Mesenchymal stem cell (in vitro differentiated cells and primary cell): Measurements from ENCODE around the gene ACSM2B.
"Not testable (repeated sequence)": the region's sequence is repeated elsewhere in the genome, so short reads cannot be mapped to it uniquely, and the experiment has no call there.

ENCODE experiments used
- DNase-seq: peaks from one replicate; pipeline ENCODE4 v3.0.0-alpha.2; 2013
- H2AFZ ChIP-seq: one replicate; pipeline ENCODE4 v1.6.1; 2013; ENCODE audit warnings: low read depth, mild to moderate bottlenecking, control low read depth, inconsistent platforms, low read length, moderate library complexity
- H2AK5ac ChIP-seq: 2 replicates; pipeline ENCODE4 v1.6.1; 2013; ENCODE audit warnings: low read length, moderate library complexity, mild to moderate bottlenecking, inconsistent platforms; ENCODE audit not compliant: severe bottlenecking
- H2BK120ac ChIP-seq: one replicate; pipeline ENCODE4 v1.6.1; 2013; ENCODE audit warnings: low read depth, mild to moderate bottlenecking, inconsistent platforms, low read length, moderate library complexity
- H2BK12ac ChIP-seq, 2 experiments: one replicate each; pipeline ENCODE4 v1.6.1; 2013; ENCODE audit warnings: inconsistent platforms in 2 of 2, low read length in 2 of 2, mild to moderate bottlenecking in 2 of 2, moderate library complexity in 2 of 2, control low read depth in 1 of 2
- H2BK15ac ChIP-seq: one replicate; pipeline ENCODE4 v1.6.1; 2013; ENCODE audit warnings: mild to moderate bottlenecking, low read depth, inconsistent platforms; ENCODE audit not compliant: poor library complexity, severe bottlenecking
- H2BK5ac ChIP-seq: 2 replicates; pipeline ENCODE4 v1.6.1; 2013; ENCODE audit warnings: low read depth, mild to moderate bottlenecking, low read length, control low read depth, inconsistent platforms; ENCODE audit not compliant: poor library complexity, severe bottlenecking
- H3K14ac ChIP-seq, 2 experiments: one replicate each; pipeline ENCODE4 v1.6.1; 2013; ENCODE audit warnings: inconsistent platforms in 2 of 2, low read length in 2 of 2, control low read depth in 1 of 2, mild to moderate bottlenecking in 1 of 2, moderate library complexity in 1 of 2
- H3K18ac ChIP-seq, 2 experiments: one replicate each; pipeline ENCODE4 v1.6.1; 2013; ENCODE audit warnings: inconsistent platforms in 2 of 2, low read length in 2 of 2, control low read depth in 1 of 2, low read depth in 1 of 2, mild to moderate bottlenecking in 1 of 2
- H3K23ac ChIP-seq, 2 experiments: one replicate each; pipeline ENCODE4 v1.6.1; 2013; ENCODE audit warnings: inconsistent platforms in 2 of 2, low read length in 2 of 2, mild to moderate bottlenecking in 2 of 2, moderate library complexity in 2 of 2, control low read depth in 1 of 2
- H3K27ac ChIP-seq: 2 replicates; pipeline ENCODE4 v1.5.1; 2013; ENCODE audit warnings: mild to moderate bottlenecking, moderate library complexity, low read length, control low read depth, inconsistent platforms; ENCODE audit not compliant: poor library complexity, severe bottlenecking
- H3K27me3 ChIP-seq, 2 experiments: 2 replicates each; pipeline versions ENCODE4 v1.6.1 to v1.7.0; 2013; ENCODE audit warnings: low read length in 2 of 2, mild to moderate bottlenecking in 2 of 2, moderate library complexity in 2 of 2, control low read depth in 1 of 2, inconsistent platforms in 1 of 2; ENCODE audit not compliant: control insufficient read depth in 1 of 2, insufficient read depth in 1 of 2
- H3K36me3 ChIP-seq, 2 experiments: 2 replicates each; pipeline versions ENCODE4 v1.6.1 to v1.7.0; 2013; ENCODE audit warnings: low read length in 2 of 2, control low read depth in 1 of 2, inconsistent platforms in 1 of 2, low read depth in 1 of 2, mild to moderate bottlenecking in 1 of 2; ENCODE audit not compliant: insufficient read depth in 2 of 2, control insufficient read depth in 1 of 2
- H3K4ac ChIP-seq, 2 experiments: one replicate each; pipeline ENCODE4 v1.6.1; 2013; ENCODE audit warnings: inconsistent platforms in 2 of 2, low read length in 2 of 2, mild to moderate bottlenecking in 2 of 2, moderate library complexity in 2 of 2, control low read depth in 1 of 2, low read depth in 1 of 2
- H3K4me1 ChIP-seq: 2 replicates; pipeline ENCODE4 v1.6.1; 2013; ENCODE audit warnings: low read depth, low read length, control low read depth; ENCODE audit not compliant: control insufficient read depth, insufficient read depth
- H3K4me2 ChIP-seq: 2 replicates; pipeline ENCODE4 v1.6.1; 2013; ENCODE audit warnings: low read length, mild to moderate bottlenecking, inconsistent platforms; ENCODE audit not compliant: poor library complexity, severe bottlenecking
- H3K4me3 ChIP-seq, 2 experiments: 2 replicates each; pipeline versions ENCODE4 v1.5.1 to v1.7.0; 2013; ENCODE audit warnings: low read length in 2 of 2, mild to moderate bottlenecking in 2 of 2, control low read depth in 1 of 2, low read depth in 1 of 2; ENCODE audit not compliant: insufficient read depth in 1 of 2
- H3K79me1 ChIP-seq: replicated peaks from 2 replicates; pipeline ENCODE4 v1.6.1; 2013; ENCODE audit warnings: mild to moderate bottlenecking, control low read depth, low read length, inconsistent platforms; ENCODE audit not compliant: poor library complexity, severe bottlenecking
- H3K9ac ChIP-seq: 2 replicates; pipeline ENCODE4 v1.7.0; 2013; ENCODE audit warnings: mild to moderate bottlenecking, low read length, moderate library complexity
- H3K9me3 ChIP-seq: 2 replicates; pipeline ENCODE4 v1.7.0; 2013; ENCODE audit warnings: mild to moderate bottlenecking, low read length; ENCODE audit not compliant: control insufficient read depth
- H4K8ac ChIP-seq: one replicate; pipeline ENCODE4 v1.6.1; 2013; ENCODE audit warnings: inconsistent platforms, mild to moderate bottlenecking, low read length, moderate library complexity
- H4K91ac ChIP-seq: one replicate; pipeline ENCODE4 v1.6.1; 2013; ENCODE audit warnings: mild to moderate bottlenecking, low read length, inconsistent platforms
- WGBS: methylation state at CpG from one replicate; pipeline ENCODE4 v1.1.7; 2013; ENCODE audit warnings: mixed read lengths; 5-methylcytosine and 5-hydroxymethylcytosine counted together

The ACSM2B gene

GRCh38 chr16:20538181-20538580 is 38.0 kb downstream of the ACSM2B start:
- H3K9ac ChIP-seq: no peak overlapping the region
- H2BK15ac ChIP-seq: no peak overlapping the region
- no peak overlapping the region for H3K4me2 ChIP-seq
- DNase-seq: no peak
- H3K4me1 ChIP-seq: no peaks in the 10 kb centered on the region
- H3K27ac ChIP-seq: no peak overlapping the region
- H3K4ac ChIP-seq: no peak overlapping the region
- H2BK12ac ChIP-seq: no peak overlapping the region
- no peaks in the 10 kb centered on the region for H3K36me3 ChIP-seq
- H3K27me3 ChIP-seq: no peaks in the 10 kb centered on the region
- H2BK120ac ChIP-seq: no peak overlapping the region
- WGBS: 0% methylated on average over 1 of the region's 1 CpG
- H3K4me3 ChIP-seq: no peak overlapping the region
- no peak overlapping the region for H2BK5ac ChIP-seq
- H4K8ac ChIP-seq: no peak overlapping the region
- no peak overlapping the region for H3K14ac ChIP-seq
- H2AK5ac ChIP-seq: no peak overlapping the region
- H3K18ac ChIP-seq: no peak overlapping the region
- no peak overlapping the region for H2AFZ ChIP-seq
- no peaks in the 10 kb centered on the region for H3K79me1 ChIP-seq
- no peak overlapping the region for H4K91ac ChIP-seq
- no peaks in the 10 kb centered on the region for H3K9me3 ChIP-seq
- H3K23ac ChIP-seq: no peak overlapping the region

GRCh38 chr16:20536669-20537068 is 39.5 kb downstream of the ACSM2B start:
- not testable (repeated sequence) for H3K4me3 ChIP-seq, H3K27ac ChIP-seq
- WGBS: 3% methylated on average over 1 of the region's 1 CpG

GRCh38 chr16:20532284-20532792 is 43.8 kb downstream of the ACSM2B start:
- not testable (repeated sequence) for H3K4me2 ChIP-seq, H2BK120ac ChIP-seq, H2BK5ac ChIP-seq, H3K18ac ChIP-seq, H2AFZ ChIP-seq, H2BK12ac ChIP-seq, H3K9ac ChIP-seq, H3K4ac ChIP-seq, H4K91ac ChIP-seq, DNase-seq, H3K27me3 ChIP-seq, H3K27ac ChIP-seq, H3K9me3 ChIP-seq, H3K79me1 ChIP-seq, H3K14ac ChIP-seq, H2AK5ac ChIP-seq, H3K36me3 ChIP-seq, H3K4me3 ChIP-seq, H3K4me1 ChIP-seq, H2BK15ac ChIP-seq, H4K8ac ChIP-seq, H3K23ac ChIP-seq
- no CpG with 5 or more reads among the region's 3 CpGs for WGBS

More at GRCh38 chr16:20536669-20537068, 39.5 kb downstream of the ACSM2B start:
- H3K23ac ChIP-seq, H3K4ac ChIP-seq, H3K4me1 ChIP-seq, H2BK15ac ChIP-seq, H2BK12ac ChIP-seq, H2BK120ac ChIP-seq, H4K8ac ChIP-seq, H2BK5ac ChIP-seq, H3K79me1 ChIP-seq, H3K36me3 ChIP-seq, H2AK5ac ChIP-seq, H3K9ac ChIP-seq, H3K9me3 ChIP-seq, H3K27me3 ChIP-seq, H4K91ac ChIP-seq, DNase-seq, H2AFZ ChIP-seq, H3K18ac ChIP-seq, H3K4me2 ChIP-seq, H3K14ac ChIP-seq: not testable (repeated sequence)

- not testable (repeated sequence) for H3K27me3 ChIP-seq, H2AK5ac ChIP-seq, H3K27ac ChIP-seq, H3K79me1 ChIP-seq, DNase-seq, H3K36me3 ChIP-seq, H4K91ac ChIP-seq, H2BK5ac ChIP-seq, H3K18ac ChIP-seq, H2BK120ac ChIP-seq, H3K23ac ChIP-seq, H3K9me3 ChIP-seq, H2BK15ac ChIP-seq, H3K14ac ChIP-seq, H3K4ac ChIP-seq, H3K4me1 ChIP-seq, H3K4me3 ChIP-seq, H2BK12ac ChIP-seq, H4K8ac ChIP-seq, H2AFZ ChIP-seq, H3K9ac ChIP-seq, H3K4me2 ChIP-seq
- no CpG with 5 or more reads among the region's 13 CpGs for WGBS
These were observed 44.4 kb downstream of the ACSM2B start for GRCh38 chr16:20531795-20532194.
